Ascending aorta (tissue), 2 donors: ENCODE data around the gene PLAC8L1. TPM values are rescaled to one million over a fixed set of nuclear protein-coding genes. Genes with fewer than 3 reads are reported as not detected.
A peak's percentile ranks its signal among the peaks of the same experiment; 100 is the strongest.

ENCODE experiments used
- DNase-seq, 2 donors: peaks; one replicate each; pipeline ENCODE4 v3.0.0-alpha.2; 2019; ENCODE audit warnings: low spot score in 2 of 2
- H3K27ac ChIP-seq, 2 donors: fragments of 200-600 bp; sonication (generic); one replicate each; pipeline ENCODE4 v1.5.1; 2016 to 2017; ENCODE audit warnings: mild to moderate bottlenecking in 1 of 2
- H3K27me3 ChIP-seq: fragments of 200-600 bp; sonication (generic); one replicate; pipeline ENCODE4 v1.5.1; 2017
- H3K36me3 ChIP-seq, 2 donors: fragments of 200-600 bp; sonication (generic); one replicate each; pipeline ENCODE4 v1.5.1; 2016
- H3K4me1 ChIP-seq, 2 donors: fragments of 200-600 bp; sonication (generic); one replicate each; pipeline ENCODE4 v1.5.1; 2016 to 2017; ENCODE audit warnings: mild to moderate bottlenecking in 1 of 2
- H3K4me3 ChIP-seq, 2 donors: fragments of 200-600 bp; sonication (generic); one replicate each; pipeline ENCODE4 v1.5.1; 2016 to 2017; ENCODE audit warnings: mild to moderate bottlenecking in 1 of 2
- H3K9me3 ChIP-seq, 2 donors: fragments of 200-600 bp; sonication (generic); one replicate each; pipeline ENCODE4 v1.5.1; 2016
- CTCF ChIP-seq, 3 experiments: fragments of 200-600 bp in 2 of 3; fragments of 450-650 bp in 1 of 3; sonication (generic) in 2 of 3; IDR thresholded peaks; one replicate each; pipeline ENCODE4 v1.5.1; 2016 to 2019; ENCODE audit warnings: antibody characterized with exemption in 3 of 3, mild to moderate bottlenecking in 1 of 3, moderate library complexity in 1 of 3
- intact Hi-C: fragments of 100-400 bp; cut with DNase I; formaldehyde crosslinking; loops from one replicate; pipeline ENCODE4 v1.15.1; 2023
- total RNA-seq: library from RNA; depleted of rRNA; stranded (reverse); fragments of >200 nt; gene quantifications from one replicate; pipeline ENCODE4 v1.1.0, GENCODE V29; 2016

Gene PLAC8L1
- total RNA-seq, 1 donor from 2014 or later, result not detected

- Histone ChIP-seq H3K27ac (no peak overlapping the region), H3K27me3 (no peaks in the 10 kb centered on the region), H3K36me3 (no peaks in the 10 kb centered on the region), H3K4me1 (peaks cover 0 to 10% of the 10 kb centered on the region in 2 donors), H3K4me3 (no peak overlapping the region), H3K9me3 (no peaks in the 10 kb centered on the region)
- no peak for DNase-seq
- intact Hi-C loops, result no loop called here
- TF ChIP-seq CTCF (IDR thresholded peaks at IDR 0.05), result no peak
Observed at GRCh38 chr5:146072595-146072994, 32.8 kb downstream of the PLAC8L1 start.

- intact Hi-C loops, result no loop called here
- DNase-seq, result no peak
- no peaks in the 10 kb centered on the region for H3K27me3 ChIP-seq
- H3K4me1 ChIP-seq, result peaks cover 0 to 10% of the 10 kb centered on the region in 2 donors
- no peak overlapping the region for H3K4me3 ChIP-seq
- peak overlapping the region; percentile 5 to 34 for H3K27ac ChIP-seq
- TF ChIP-seq CTCF (IDR thresholded peaks at IDR 0.05), result no peak
- H3K36me3 ChIP-seq, result no peaks in the 10 kb centered on the region
- no peaks in the 10 kb centered on the region for H3K9me3 ChIP-seq
Observed at GRCh38 chr5:146071171-146071570, 34.2 kb downstream of the PLAC8L1 start.

GRCh38 chr5:146070746-146071145, 34.6 kb downstream of the PLAC8L1 start:
- peaks cover 0 to 10% of the 10 kb centered on the region in 2 donors for H3K4me1 ChIP-seq
- intact Hi-C loops, result no loop called here
- no peak overlapping the region for H3K27ac ChIP-seq
- H3K4me3 ChIP-seq, result no peak overlapping the region
- no peak for TF ChIP-seq CTCF (IDR thresholded peaks at IDR 0.05)
- no peak for DNase-seq
- H3K27me3 ChIP-seq, result no peaks in the 10 kb centered on the region
- H3K9me3 ChIP-seq, result no peaks in the 10 kb centered on the region
- no peaks in the 10 kb centered on the region for H3K36me3 ChIP-seq

- no peak overlapping the region for H3K4me3 ChIP-seq
- H3K36me3 ChIP-seq, result no peaks in the 10 kb centered on the region
- intact Hi-C loops, result no loop called here
- peaks cover 0 to 10% of the 10 kb centered on the region in 2 donors for H3K4me1 ChIP-seq
- no peaks in the 10 kb centered on the region for H3K9me3 ChIP-seq
- no peaks in the 10 kb centered on the region for H3K27me3 ChIP-seq
- no peak for TF ChIP-seq CTCF (IDR thresholded peaks at IDR 0.05)
- no peak overlapping the region for H3K27ac ChIP-seq
- DNase-seq, result no peak
Observed at GRCh38 chr5:146069780-146070099, 35.6 kb downstream of the PLAC8L1 start.

GRCh38 chr5:146068977-146069779, 36.2 kb downstream of the PLAC8L1 start:
- Histone ChIP-seq H3K27ac (no peak overlapping the region), H3K9me3 (no peaks in the 10 kb centered on the region), H3K4me3 (no peak overlapping the region), H3K27me3 (no peaks in the 10 kb centered on the region), H3K4me1 (peaks cover 0 to 10% of the 10 kb centered on the region in 2 donors), H3K36me3 (no peaks in the 10 kb centered on the region)
- no peak for DNase-seq
- intact Hi-C loops, result no loop called here
- TF ChIP-seq CTCF (IDR thresholded peaks at IDR 0.05), result no peak
